K562 (cell line): ENCODE measurements around the gene CNRIP1. TPM values are rescaled to one million over a fixed set of nuclear protein-coding genes. Genes with fewer than 3 reads are reported as not detected.

Source experiments
- ATAC-seq: fragments of 200-7000 bp; cut with Tn5 transposase; 3 replicates; pipeline ENCODE4 v1.9.1; 2020; ENCODE audit warnings: moderate library complexity
- BruUV-seq: library from RNA; stranded (reverse); fragments of 400-500 nt; replicated peaks from 2 replicates; lab custom pipeline; 2021; lab: Mats Ljungman, UMichigan
- CTCF ChIA-PET: fragments of 300-600 bp; formaldehyde crosslinking; extraction: SDS; loops from one replicate; lab custom pipeline; 2021; ENCODE audit warnings: low intra/inter-chr PET ratio; lab: Yijun Ruan, JAX
- POLR2A ChIA-PET: fragments of 300-600, 350-650 bp; sonication (Branson Sonifier 250); formaldehyde crosslinking; extraction: SDS; loops from one replicate; lab custom pipeline; 2021; ENCODE audit warnings: antibody characterized with exemption, inconsistent platforms; lab: Yijun Ruan, JAX
- DNase-seq, 4 experiments: peaks; one replicate each; pipeline versions ENCODE4 v3.0.0 to v3.0.0-alpha.2; 2011 to 2018; ENCODE audit warnings: low spot score in 3 of 4, mixed read lengths in 3 of 4; ENCODE audit errors: extremely low read depth in 1 of 4
- FAIRE-seq: peaks from 2 replicates; lab custom pipeline; 2011; peaks lifted over from hg19 to GRCh38; lab: Jason Lieb, UNC
- H2AFZ ChIP-seq: 2 replicates; pipeline ENCODE4 v1.6.0; 2011; ENCODE audit warnings: low read depth, low read length, control low read depth, inconsistent platforms
- H3K27ac ChIP-seq: fragments of 200-600 bp; 3 replicates; pipeline ENCODE4 v1.8.0; 2011; ENCODE audit warnings: low read depth, mild to moderate bottlenecking, control low read depth, inconsistent platforms, low read length, moderate library complexity, mixed read lengths; ENCODE audit errors: extremely low read depth
- H3K27me3 ChIP-seq, 2 experiments: fragments of 300-600 bp in 1 of 2; 2 replicates in 1 of 2; 3 replicates in 1 of 2; pipeline versions ENCODE4 v1.6.0 to v1.8.0; 2011; ENCODE audit warnings: inconsistent platforms in 2 of 2, low read length in 2 of 2, mild to moderate bottlenecking in 1 of 2, mixed read lengths in 1 of 2, moderate library complexity in 1 of 2; ENCODE audit not compliant: control insufficient read depth in 2 of 2, insufficient read depth in 2 of 2
- H3K36me3 ChIP-seq: fragments of 300-600 bp; 3 replicates; pipeline ENCODE4 v1.8.0; 2011; ENCODE audit warnings: mild to moderate bottlenecking, low read length, inconsistent platforms; ENCODE audit not compliant: control insufficient read depth, insufficient read depth
- H3K4me1 ChIP-seq, 2 experiments: fragments of 200-600 bp in 1 of 2; replicated peaks in 1 of 2; 2 replicates in 1 of 2; 3 replicates in 1 of 2; pipeline versions ENCODE4 v1.5.1 to v1.8.0; 2011; ENCODE audit warnings: inconsistent platforms in 2 of 2, low read length in 2 of 2, mild to moderate bottlenecking in 1 of 2, mixed read lengths in 1 of 2, moderate library complexity in 1 of 2; ENCODE audit not compliant: control insufficient read depth in 2 of 2, insufficient read depth in 2 of 2
- H3K4me2 ChIP-seq: 2 replicates; pipeline ENCODE4 v1.6.1; 2011; ENCODE audit warnings: low read length, control low read depth, inconsistent platforms, mixed read lengths; ENCODE audit not compliant: insufficient read depth
- H3K4me3 ChIP-seq: fragments of 200-600 bp; sonication (generic), shearing (Covaris generic); 2 replicates; pipeline ENCODE4 v1.5.1; 2016; ENCODE audit warnings: control low read depth, inconsistent platforms
- H3K79me2 ChIP-seq: fragments of 200-600 bp; 3 replicates; pipeline ENCODE4 v1.8.0; 2011; ENCODE audit warnings: low read length, inconsistent platforms; ENCODE audit not compliant: control insufficient read depth, insufficient read depth
- H3K9ac ChIP-seq, 2 experiments: 2 replicates each; pipeline versions ENCODE4 v1.6.0 to v1.6.1; 2011; ENCODE audit warnings: low read depth in 2 of 2, low read length in 2 of 2, control low read depth in 1 of 2, inconsistent platforms in 1 of 2, mild to moderate bottlenecking in 1 of 2, mixed read lengths in 1 of 2; ENCODE audit not compliant: insufficient read depth in 1 of 2
- H3K9me1 ChIP-seq: one replicate; pipeline ENCODE4 v1.6.0; 2011; ENCODE audit warnings: inconsistent platforms, mild to moderate bottlenecking, low read length, moderate library complexity; ENCODE audit not compliant: control insufficient read depth, insufficient read depth
- H3K9me3 ChIP-seq: replicated peaks from 2 replicates; pipeline ENCODE4 v1.5.1; 2011; ENCODE audit warnings: low read depth, low read length, inconsistent platforms; ENCODE audit not compliant: control insufficient read depth, insufficient read depth
- H4K20me1 ChIP-seq: replicated peaks from 2 replicates; pipeline ENCODE4 v1.6.1; 2011; ENCODE audit warnings: low read length, inconsistent platforms, mixed read lengths; ENCODE audit not compliant: control insufficient read depth, insufficient read depth
- ARHGAP35 ChIP-seq: fragments of 450-650 bp; IDR thresholded peaks from 2 replicates; pipeline ENCODE4 v1.6.1; 2018; ENCODE audit not compliant: partially characterized antibody
- DPF2 ChIP-seq: fragments of 450-650 bp; IDR thresholded peaks from 2 replicates; pipeline ENCODE4 v1.6.1; 2016
- NCOA4 ChIP-seq: fragments of 450-650 bp; IDR thresholded peaks from 2 replicates; pipeline ENCODE4 v1.6.1; 2018; ENCODE audit warnings: mild to moderate bottlenecking; ENCODE audit not compliant: partially characterized antibody
- POLR2H ChIP-seq: IDR thresholded peaks from 2 replicates; pipeline ENCODE4 v1.6.1; 2016; ENCODE audit warnings: missing genetic modification characterization, low read depth, mild to moderate bottlenecking, control low read depth, missing compliant biosample characterization, moderate library complexity
- PTTG1 ChIP-seq: fragments of 450-650 bp; IDR thresholded peaks from 2 replicates; pipeline ENCODE4 v1.6.1; 2016; ENCODE audit warnings: low read depth, mild to moderate bottlenecking, missing genetic modification characterization, missing compliant biosample characterization
- SAFB2 ChIP-seq: fragments of 200-400 bp; formaldehyde crosslinking; IDR thresholded peaks from 2 replicates; pipeline ENCODE4 v1.6.1; 2018; ENCODE audit warnings: borderline replicate concordance, low read length, low read depth, moderate library complexity; ENCODE audit not compliant: severe bottlenecking
- ZBTB40 ChIP-seq, 2 experiments: fragments of 450-650 bp in 1 of 2; sonication (generic) in 1 of 2; formaldehyde crosslinking in 1 of 2; IDR thresholded peaks; 2 replicates each; pipeline versions ENCODE4 v1.7.1 to v1.9.0; 2016 to 2022; ENCODE audit warnings: inconsistent platforms in 1 of 2, mild to moderate bottlenecking in 1 of 2, missing genetic modification reagents in 1 of 2
- WGBS: fragments of 100-300 bp; shearing (Covaris generic); methylation state at CpG from one replicate; pipeline ENCODE4 v1.1.6; 2016; ENCODE audit warnings: low coverage, mixed read lengths; ENCODE audit not compliant: insufficient coverage; ENCODE audit errors: missing lambda C conversion rate; 5-methylcytosine and 5-hydroxymethylcytosine counted together
- in situ Hi-C: fragments of 300-500 bp; cut with MboI; formaldehyde crosslinking; loops from 4 replicates; pipeline ENCODE4 v1.15.0; 2018; ENCODE audit warnings: inconsistent platforms, mixed read lengths
- intact Hi-C: fragments of 100-400 bp; cut with micrococcal nuclease; formaldehyde crosslinking; loops from 2 replicates; pipeline ENCODE4 v1.14.2; 2022
- polyA plus RNA-seq, 8 experiments: library from polyadenylated mRNA; depleted of rRNA in 4 of 8; stranded (reverse) in 5 of 8; unstranded in 3 of 8; fragments of >200 nt; fragmentation: Nextera tagmentation in 2 of 8; fragmentation: Illumina TruSeq in 1 of 8; extraction: Ambion mirVana in 2 of 8; extraction: Trizol in 1 of 8; gene quantifications; 2 replicates each; pipeline versions ENCODE4 v1.2.1 to v1.2.3, GENCODE V29; 2011 to 2014; ENCODE audit warnings: inconsistent platforms in 1 of 8, missing spikeins in 1 of 8
- total RNA-seq, 7 experiments: library from RNA; depleted of rRNA in 6 of 7; stranded (reverse); fragments of >200 nt in 6 of 7; fragmentation: Illumina TruSeq in 2 of 7; extraction: Trizol in 2 of 7; gene quantifications; 2 replicates each; pipeline versions ENCODE4 v1.2.1 to v1.2.3, GENCODE V29; 2011 to 2021; ENCODE audit warnings: low replicate concordance in 1 of 7
- TF ChIP-seq, protein P1 (sequence below): IDR thresholded peaks from 3 replicates; pipeline ENCODE4 v1.6.1; 2011; ENCODE audit warnings: borderline replicate concordance, mild to moderate bottlenecking, moderate library complexity; ENCODE audit not compliant: insufficient read length; ENCODE audit errors: extremely low read depth
- TF ChIP-seq, protein P2 (sequence below): fragments of 250-450 bp; sonication (Bioruptor Pico); IDR thresholded peaks from 2 replicates; pipeline ENCODE4 v1.8.0; 2021; ENCODE audit warnings: borderline replicate concordance, mild to moderate bottlenecking, moderate library complexity; ENCODE audit not compliant: poor library complexity, severe bottlenecking

The CNRIP1 gene
- total and polyA plus RNA-seq, 9 of the 15 experiments (the other 6 are each of a cell fraction or from before 2014, with no cell fraction given): 0.59 to 2.1 (median 1.5) TPM

DNA sequence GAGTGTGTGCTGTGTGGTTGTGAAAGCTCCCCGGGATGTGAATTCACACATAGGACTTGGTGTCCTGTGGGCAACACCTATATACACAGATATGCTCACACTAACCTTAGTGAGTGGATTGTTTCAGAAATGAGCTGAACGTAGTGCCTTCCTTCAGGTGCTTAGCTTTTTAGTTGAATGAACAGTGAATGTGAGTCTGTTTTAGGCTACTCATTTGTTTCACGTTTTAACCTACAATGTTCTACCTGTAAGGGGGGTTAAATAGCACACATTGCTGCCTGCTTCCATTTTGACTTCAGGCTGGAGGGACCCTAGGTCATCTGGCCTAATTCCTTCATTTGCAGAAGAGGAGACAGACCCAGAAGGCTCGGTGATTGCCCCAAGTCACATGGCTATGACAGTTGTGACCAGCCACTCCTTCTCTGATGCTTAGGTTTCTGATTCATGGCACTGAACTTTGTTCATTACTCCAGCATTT is 46.4 kb upstream of the CNRIP1 start:
- no peak overlapping the region for H3K9ac ChIP-seq
- H3K9me1 ChIP-seq: no peaks in the 10 kb centered on the region
- no peak overlapping the region for H3K4me2 ChIP-seq
- H3K27me3 ChIP-seq: no peaks in the 10 kb centered on the region
- 53% methylated on average over 4 of the region's 4 CpGs for WGBS
- ATAC-seq (no peak), FAIRE-seq (no peak), DNase-seq (no peak)
- ChIA-PET CTCF (no interaction called here), POLR2A (interaction anchor here (0.6 to 0.9 kb wide), 2 partner anchors 8 to 273 kb away, joined by 3 read pairs; no protein-coding TSS in a partner anchor)
- intact Hi-C loops (no loop called here), in situ Hi-C loops (no loop called here)
- H3K4me3 ChIP-seq: no peak overlapping the region
- BruUV-seq: no TSS peak
- no peaks in the 10 kb centered on the region for H3K79me2 ChIP-seq
- peak overlapping the region; percentile 63 for H2AFZ ChIP-seq
- H3K36me3 ChIP-seq: no peaks in the 10 kb centered on the region
- H3K4me1 ChIP-seq: peaks cover 0 to 16% of the 10 kb centered on the region in 2 experiments; a peak in 1 of 5 replicates
- no peaks in the 10 kb centered on the region for H4K20me1 ChIP-seq
- H3K27ac ChIP-seq: no peak overlapping the region
- H3K9me3 ChIP-seq: no peaks in the 10 kb centered on the region
- TF ChIP-seq, protein P1, sequence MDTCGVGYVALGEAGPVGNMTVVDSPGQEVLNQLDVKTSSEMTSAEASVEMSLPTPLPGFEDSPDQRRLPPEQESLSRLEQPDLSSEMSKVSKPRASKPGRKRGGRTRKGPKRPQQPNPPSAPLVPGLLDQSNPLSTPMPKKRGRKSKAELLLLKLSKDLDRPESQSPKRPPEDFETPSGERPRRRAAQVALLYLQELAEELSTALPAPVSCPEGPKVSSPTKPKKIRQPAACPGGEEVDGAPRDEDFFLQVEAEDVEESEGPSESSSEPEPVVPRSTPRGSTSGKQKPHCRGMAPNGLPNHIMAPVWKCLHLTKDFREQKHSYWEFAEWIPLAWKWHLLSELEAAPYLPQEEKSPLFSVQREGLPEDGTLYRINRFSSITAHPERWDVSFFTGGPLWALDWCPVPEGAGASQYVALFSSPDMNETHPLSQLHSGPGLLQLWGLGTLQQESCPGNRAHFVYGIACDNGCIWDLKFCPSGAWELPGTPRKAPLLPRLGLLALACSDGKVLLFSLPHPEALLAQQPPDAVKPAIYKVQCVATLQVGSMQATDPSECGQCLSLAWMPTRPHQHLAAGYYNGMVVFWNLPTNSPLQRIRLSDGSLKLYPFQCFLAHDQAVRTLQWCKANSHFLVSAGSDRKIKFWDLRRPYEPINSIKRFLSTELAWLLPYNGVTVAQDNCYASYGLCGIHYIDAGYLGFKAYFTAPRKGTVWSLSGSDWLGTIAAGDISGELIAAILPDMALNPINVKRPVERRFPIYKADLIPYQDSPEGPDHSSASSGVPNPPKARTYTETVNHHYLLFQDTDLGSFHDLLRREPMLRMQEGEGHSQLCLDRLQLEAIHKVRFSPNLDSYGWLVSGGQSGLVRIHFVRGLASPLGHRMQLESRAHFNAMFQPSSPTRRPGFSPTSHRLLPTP: no peak
- TF ChIP-seq PTTG1 (tag): no peak
- TF ChIP-seq DPF2: no peak
- TF ChIP-seq NCOA4: no peak
- no peak for TF ChIP-seq ZBTB40 (IDR thresholded peaks at IDR 0.05)
- no peak for TF ChIP-seq ZBTB40 (CRISPR knock-in tag; IDR thresholded peaks at IDR 0.05)
- TF ChIP-seq, protein P2, sequence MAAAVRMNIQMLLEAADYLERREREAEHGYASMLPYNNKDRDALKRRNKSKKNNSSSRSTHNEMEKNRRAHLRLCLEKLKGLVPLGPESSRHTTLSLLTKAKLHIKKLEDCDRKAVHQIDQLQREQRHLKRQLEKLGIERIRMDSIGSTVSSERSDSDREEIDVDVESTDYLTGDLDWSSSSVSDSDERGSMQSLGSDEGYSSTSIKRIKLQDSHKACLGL (CRISPR knock-in tag): no peak
- no peak for TF ChIP-seq ARHGAP35
- no peak for TF ChIP-seq SAFB2
- TF ChIP-seq POLR2H (tag): no peak
